Measurements from ENCODE around the gene CLDN10.

Gene CLDN10

DNA sequence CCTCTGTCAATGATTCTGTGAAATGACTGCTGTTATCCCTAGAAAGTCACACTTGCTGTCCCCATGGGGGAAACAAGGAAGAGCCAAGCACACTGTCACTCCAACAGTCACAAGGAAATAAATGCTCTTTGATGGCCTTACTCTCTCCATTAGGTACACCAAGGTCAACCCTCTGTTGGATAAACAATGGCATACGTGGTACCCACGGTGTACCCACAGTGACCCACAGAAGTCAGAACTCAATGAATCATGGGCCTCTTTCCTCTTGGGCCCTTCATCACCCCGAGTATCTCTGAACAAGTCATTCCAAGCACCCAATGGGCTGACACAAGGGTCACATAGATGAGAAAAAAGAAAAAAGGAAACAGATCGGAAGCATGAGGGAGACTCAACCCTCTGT is 76.6 kb downstream of the CLDN10 start:
- Histone ChIP-seq H3K9ac (ENCODE audit: low read depth, low read length, poor library complexity) (no peak overlapping the region), H2BK5ac (ENCODE audit: low read length) (no peak overlapping the region), H2AK5ac (ENCODE audit: low read depth, low read length) (no peak overlapping the region), H2BK12ac (ENCODE audit: low read length) (no peak overlapping the region), H2BK15ac (ENCODE audit: low read length) (no peak overlapping the region), H3K27me3 (ENCODE audit: control insufficient read depth in 3 of 3, insufficient read depth in 3 of 3, low read depth in 1 of 3, low read length in 3 of 3) (no peaks in the 10 kb centered on the region), H3K14ac (ENCODE audit: low read length) (no peak overlapping the region), H2AFZ (ENCODE audit: low read length) (no peak overlapping the region), H3K27ac (replicated peaks; ENCODE audit: low read length) (no peak overlapping the region), H3K4me3 (ENCODE audit: low read length in 2 of 2) (peak overlapping the region in 1 of 2 donors; percentile 11), H3K23ac (ENCODE audit: low read depth, low read length, poor library complexity) (no peak overlapping the region), H3K18ac (ENCODE audit: low read length) (no peak overlapping the region), H4K91ac (ENCODE audit: low read depth, low read length, poor library complexity) (no peak overlapping the region), H3K36me3 (replicated peaks in 1 of 2; ENCODE audit: control insufficient read depth in 2 of 2, insufficient read depth in 2 of 2, low read length in 2 of 2) (peaks cover 39 to 99% of the 10 kb centered on the region in 2 donors), H3K4ac (ENCODE audit: low read length) (no peak overlapping the region), H3K9me3 (replicated peaks in 1 of 2; ENCODE audit: control insufficient read depth in 2 of 2, insufficient read depth in 1 of 2, low read depth in 1 of 2, low read length in 2 of 2) (no peaks in the 10 kb centered on the region), H3K4me1 (ENCODE audit: control insufficient read depth in 2 of 2, insufficient read depth in 1 of 2, low read depth in 1 of 2, low read length in 2 of 2) (no peaks in the 10 kb centered on the region), H3K79me1 (ENCODE audit: low read depth, low read length) (no peaks in the 10 kb centered on the region), H2BK120ac (ENCODE audit: low read depth, low read length) (no peak overlapping the region), H4K8ac (ENCODE audit: low read depth, low read length) (no peak overlapping the region), H3K4me2 (ENCODE audit: insufficient read depth, low read length, poor library complexity, severe bottlenecking) (no peak overlapping the region)
- no CpG with 5 or more reads among the region's 4 CpGs for WGBS, 2 donors (ENCODE audit: extremely low coverage in 2 of 2, insufficient read length in 2 of 2, insufficient replicate concordance in 1 of 2)
- no peak for DNase-seq (ENCODE audit: low spot score)

Measured in neuronal stem cell (in vitro differentiated cells).